ENCODE results near the gene STEAP3. TPM values are rescaled to one million over a fixed set of nuclear protein-coding genes. Genes with fewer than 3 reads are reported as not detected.

Gene STEAP3
- total RNA-seq, 2 donors from 2014 or later = 17.9 to 31.4 TPM

GRCh38 chr2:119282146-119282995, 58.7 kb downstream of the STEAP3 start:
- Histone ChIP-seq H3K27ac (peak overlapping the region in 1 of 2 donors; percentile 30), H3K36me3 (no peaks in the 10 kb centered on the region), H3K4me1 (ENCODE audit: control insufficient read depth in 1 of 2, low read depth in 2 of 2) (peaks cover 5 to 7% of the 10 kb centered on the region in 2 donors), H3K27me3 (replicated peaks; ENCODE audit: insufficient read depth) (no peaks in the 10 kb centered on the region), H3K4me3 (no peak overlapping the region), H3K9me3 (no peaks in the 10 kb centered on the region)
- ATAC-seq (ENCODE audit: insufficient number of reproducible peaks, low FRiP score, low read depth) (no peak), DNase-seq (ENCODE audit: low spot score) (no peak)
- no peak for TF ChIP-seq CTCF (IDR thresholded peaks at IDR 0.05)

- Histone ChIP-seq H3K27ac (peak overlapping the region in 1 of 2 donors; percentile 30), H3K4me1 (ENCODE audit: control insufficient read depth in 1 of 2, low read depth in 2 of 2) (peaks cover 5 to 7% of the 10 kb centered on the region in 2 donors), H3K9me3 (no peaks in the 10 kb centered on the region), H3K36me3 (no peaks in the 10 kb centered on the region), H3K4me3 (no peak overlapping the region), H3K27me3 (replicated peaks; ENCODE audit: insufficient read depth) (no peaks in the 10 kb centered on the region)
- ATAC-seq (ENCODE audit: insufficient number of reproducible peaks, low FRiP score, low read depth) (no peak), DNase-seq (ENCODE audit: low spot score) (no peak)
- TF ChIP-seq CTCF (IDR thresholded peaks at IDR 0.05) = no peak
Measured at GRCh38 chr2:119282996-119283511, 59.4 kb downstream of the STEAP3 start.

GRCh38 chr2:119283873-119284331, 60.3 kb downstream of the STEAP3 start:
- DNase-seq (ENCODE audit: low spot score) = peak; percentile 15
- no peak overlapping the region for H3K4me3 ChIP-seq
- H3K9me3 ChIP-seq = no peaks in the 10 kb centered on the region
- TF ChIP-seq CTCF (IDR thresholded peaks at IDR 0.05) = no peak
- no peak overlapping the region for H3K27ac ChIP-seq
- H3K4me1 ChIP-seq (ENCODE audit: control insufficient read depth in 1 of 2, low read depth in 2 of 2) = peaks cover 5 to 7% of the 10 kb centered on the region in 2 donors
- H3K27me3 ChIP-seq (replicated peaks; ENCODE audit: insufficient read depth) = no peaks in the 10 kb centered on the region
- no peak for ATAC-seq (ENCODE audit: insufficient number of reproducible peaks, low FRiP score, low read depth)
- H3K36me3 ChIP-seq = no peaks in the 10 kb centered on the region

GRCh38 chr2:119286661-119287060, 63.0 kb downstream of the STEAP3 start:
- ATAC-seq (ENCODE audit: insufficient number of reproducible peaks, low FRiP score, low read depth) (no peak), DNase-seq (ENCODE audit: low spot score) (no peak)
- Histone ChIP-seq H3K27me3 (replicated peaks; ENCODE audit: insufficient read depth) (no peaks in the 10 kb centered on the region), H3K4me3 (no peak overlapping the region), H3K27ac (no peak overlapping the region), H3K9me3 (no peaks in the 10 kb centered on the region), H3K4me1 (ENCODE audit: control insufficient read depth in 1 of 2, low read depth in 2 of 2) (peaks cover 5 to 7% of the 10 kb centered on the region in 2 donors), H3K36me3 (no peaks in the 10 kb centered on the region)
- TF ChIP-seq CTCF (IDR thresholded peaks at IDR 0.05) = no peak

- Histone ChIP-seq H3K4me1 (ENCODE audit: control insufficient read depth in 1 of 2, low read depth in 2 of 2) (peaks cover 0 to 9% of the 10 kb centered on the region in 2 donors), H3K36me3 (no peaks in the 10 kb centered on the region), H3K4me3 (no peak overlapping the region), H3K27ac (no peak overlapping the region), H3K27me3 (replicated peaks; ENCODE audit: insufficient read depth) (no peaks in the 10 kb centered on the region), H3K9me3 (no peaks in the 10 kb centered on the region)
- ATAC-seq (ENCODE audit: insufficient number of reproducible peaks, low FRiP score, low read depth) (no peak), DNase-seq (ENCODE audit: low spot score) (no peak)
- no peak for TF ChIP-seq CTCF (IDR thresholded peaks at IDR 0.05)
Measured at GRCh38 chr2:119288576-119288975, 64.9 kb downstream of the STEAP3 start.

Measured in thoracic aorta (tissue), 2 donors.